ENCODE measurements around the gene PCDHGB2.
"Not testable (repeated sequence)": the region's sequence is repeated elsewhere in the genome, so short reads cannot be mapped to it uniquely, and the experiment has no call there.

PCDHGB2 gene

GRCh38 chr5:141387557-141388311, 27.9 kb downstream of the PCDHGB2 start, which contains the start of gene PCDHGB4:
Gene PCDHGB4, plus strand, starts transcription at chr5:141387698. Its CDS starts 187 bp downstream, at chr5:141387885.
- DNase-seq, result not testable (repeated sequence)

- no peak for DNase-seq
Measured at GRCh38 chr5:141388661-141389060, 28.9 kb downstream of the PCDHGB2 start.

- no peak for DNase-seq
Measured at GRCh38 chr5:141389153-141390042, 29.6 kb downstream of the PCDHGB2 start.

GRCh38 chr5:141392429-141393198, 32.8 kb downstream of the PCDHGB2 start, which contains the start of gene PCDHGA8:
Gene PCDHGA8, plus strand, starts transcription at chr5:141392633. Its CDS starts 181 bp downstream, at chr5:141392814.
- no peak for DNase-seq

GRCh38 chr5:141393267-141393666, 33.5 kb downstream of the PCDHGB2 start:
- DNase-seq, result no peak

GRCh38 chr5:141394401-141395187, 34.8 kb downstream of the PCDHGB2 start:
- not testable (repeated sequence) for DNase-seq

GRCh38 chr5:141397756-141398551, 38.2 kb downstream of the PCDHGB2 start, which contains the start of gene PCDHGB5:
Gene PCDHGB5, plus strand, starts transcription at chr5:141397947. Its CDS starts 181 bp downstream, at chr5:141398128.
- not testable (repeated sequence) for DNase-seq

GRCh38 chr5:141398608-141399007, 38.8 kb downstream of the PCDHGB2 start:
- no peak for DNase-seq

- no peak for DNase-seq
Measured at GRCh38 chr5:141399555-141400258, 39.9 kb downstream of the PCDHGB2 start.

GRCh38 chr5:141402553-141403243, 42.9 kb downstream of the PCDHGB2 start, which contains the start of gene PCDHGA9:
Gene PCDHGA9, plus strand, starts transcription at chr5:141402778. Its CDS starts 175 bp downstream, at chr5:141402953.
- no peak for DNase-seq

GRCh38 chr5:141403387-141403786, 43.6 kb downstream of the PCDHGB2 start:
- DNase-seq, result no peak

- DNase-seq, result not testable (repeated sequence)
Measured at GRCh38 chr5:141407790-141408505, 48.2 kb downstream of the PCDHGB2 start, which contains the start of gene PCDHGB6. Gene PCDHGB6, plus strand, starts transcription at chr5:141408021. Its CDS starts 182 bp downstream, at chr5:141408203.

GRCh38 chr5:141409598-141410306, 50.0 kb downstream of the PCDHGB2 start:
- DNase-seq, result no peak

GRCh38 chr5:141411575-141411974, 51.8 kb downstream of the PCDHGB2 start:
- DNase-seq, result no peak
